HepG2 (cell line): ENCODE results near the gene CCDC116. TPM values are rescaled to one million over a fixed set of nuclear protein-coding genes. Genes with fewer than 3 reads are reported as not detected.

ENCODE experiments used
- ATAC-seq: fragments of 200-7000 bp; cut with Tn5 transposase; 3 replicates; pipeline ENCODE4 v1.9.1; 2020; ENCODE audit warnings: mild to moderate bottlenecking, moderate library complexity
- BruUV-seq: library from RNA; stranded (reverse); fragments of 400-500 nt; replicated peaks from 2 replicates; lab custom pipeline; 2021; lab: Mats Ljungman, UMichigan
- CTCF ChIA-PET: fragments of 300-600 bp; formaldehyde crosslinking; extraction: SDS; loops from one replicate; lab custom pipeline; 2021; ENCODE audit warnings: low total read pairs, inconsistent platforms, low intra/inter-chr PET ratio; lab: Yijun Ruan, JAX
- POLR2A ChIA-PET: fragments of 350-600 bp; sonication (Branson Sonifier 250); formaldehyde crosslinking; loops from one replicate; lab custom pipeline; 2020; ENCODE audit warnings: antibody characterized with exemption, inconsistent platforms; lab: Yijun Ruan, JAX
- DNase-seq: peaks from one replicate; pipeline ENCODE4 v3.0.0-alpha.2; 2015; ENCODE audit warnings: low spot score
- FAIRE-seq: peaks from 3 replicates; lab custom pipeline; 2011; peaks lifted over from hg19 to GRCh38; lab: Jason Lieb, UNC
- H2AFZ ChIP-seq: one replicate; pipeline ENCODE4 v1.6.1; 2011; ENCODE audit warnings: low read length, inconsistent platforms
- H3K27ac ChIP-seq: fragments of 300-600 bp; 3 replicates; pipeline ENCODE4 v1.8.0; 2011; ENCODE audit warnings: mixed run types, mild to moderate bottlenecking, mixed read lengths, low read length, inconsistent platforms; ENCODE audit not compliant: insufficient read depth; ENCODE audit errors: extremely low read length
- H3K27me3 ChIP-seq, 2 experiments: fragments of 200-600 bp in 1 of 2; 2 replicates in 1 of 2; 3 replicates in 1 of 2; pipeline versions ENCODE4 v1.6.0 to v1.8.0; 2011; ENCODE audit warnings: low read length in 2 of 2, mild to moderate bottlenecking in 2 of 2, moderate library complexity in 2 of 2, inconsistent platforms in 1 of 2; ENCODE audit not compliant: insufficient read depth in 2 of 2, control insufficient read depth in 1 of 2
- H3K36me3 ChIP-seq, 2 experiments: fragments of 200-600 bp in 1 of 2; replicated peaks in 1 of 2; 2 replicates in 1 of 2; 3 replicates in 1 of 2; pipeline versions ENCODE4 v1.5.1 to v1.8.0; 2011; ENCODE audit warnings: low read length in 2 of 2, inconsistent platforms in 1 of 2; ENCODE audit not compliant: insufficient read depth in 2 of 2, control insufficient read depth in 1 of 2
- H3K4me1 ChIP-seq: 2 replicates; pipeline ENCODE4 v1.5.1; 2012; ENCODE audit warnings: low read length, inconsistent platforms; ENCODE audit not compliant: insufficient read depth
- H3K4me2 ChIP-seq: 2 replicates; pipeline ENCODE4 v1.6.0; 2011; ENCODE audit warnings: low read depth, low read length, inconsistent platforms
- H3K4me3 ChIP-seq, 3 experiments: fragments of 200-600 bp in 1 of 3; sonication (generic), shearing (Covaris generic) in 1 of 3; replicated peaks in 1 of 3; 2 replicates each; pipeline ENCODE4 v1.5.1; 2011 to 2016; ENCODE audit warnings: low read length in 3 of 3, inconsistent platforms in 2 of 3, low read depth in 2 of 3, mild to moderate bottlenecking in 2 of 3, control low read depth in 1 of 3, mixed read lengths in 1 of 3; ENCODE audit not compliant: insufficient read depth in 1 of 3
- H3K79me2 ChIP-seq: one replicate; pipeline ENCODE4 v1.6.1; 2011; ENCODE audit warnings: low read length, inconsistent platforms; ENCODE audit not compliant: insufficient read depth
- H3K9ac ChIP-seq: 2 replicates; pipeline ENCODE4 v1.6.0; 2011; ENCODE audit warnings: mild to moderate bottlenecking, low read depth, low read length, inconsistent platforms; ENCODE audit not compliant: insufficient read depth
- H3K9me3 ChIP-seq: 2 replicates; pipeline ENCODE4 v1.5.1; 2012; ENCODE audit warnings: mild to moderate bottlenecking, low read length
- H4K20me1 ChIP-seq: 2 replicates; pipeline ENCODE4 v1.6.0; 2011; ENCODE audit warnings: inconsistent platforms, mild to moderate bottlenecking, low read length, moderate library complexity; ENCODE audit not compliant: insufficient read depth
- ZBTB7B ChIP-seq: sonication (generic); formaldehyde crosslinking; IDR thresholded peaks from 2 replicates; pipeline ENCODE4 v1.4.0; 2020; ENCODE audit warnings: missing genetic modification reagents
- ZNF232 ChIP-seq: sonication (generic); formaldehyde crosslinking; IDR thresholded peaks from 2 replicates; pipeline ENCODE4 v1.4.0; 2020; ENCODE audit warnings: missing genetic modification reagents, borderline replicate concordance
- ZNF296 ChIP-seq: sonication (generic); formaldehyde crosslinking; conservative IDR thresholded peaks from 2 replicates; pipeline ENCODE4 v1.5.0; 2020; ENCODE audit warnings: mild to moderate bottlenecking, missing genetic modification reagents
- ZNF441 ChIP-seq: sonication (generic); formaldehyde crosslinking; IDR thresholded peaks from 2 replicates; pipeline ENCODE4 v1.7.0; 2021; ENCODE audit warnings: missing genetic modification reagents, borderline replicate concordance
- ZNF772 ChIP-seq: sonication (generic); formaldehyde crosslinking; IDR thresholded peaks from 2 replicates; pipeline ENCODE4 v1.5.0; 2020; ENCODE audit warnings: mild to moderate bottlenecking, missing genetic modification reagents
- ZNF850 ChIP-seq: sonication (generic); formaldehyde crosslinking; conservative IDR thresholded peaks from 2 replicates; pipeline ENCODE4 v1.9.0; 2021; ENCODE audit warnings: mild to moderate bottlenecking, missing genetic modification reagents
- ZSCAN12 ChIP-seq: sonication (generic); formaldehyde crosslinking; IDR thresholded peaks from 2 replicates; pipeline ENCODE4 v1.9.0; 2021; ENCODE audit warnings: mild to moderate bottlenecking, missing genetic modification reagents
- ZSCAN22 ChIP-seq: sonication (generic); formaldehyde crosslinking; IDR thresholded peaks from 2 replicates; pipeline ENCODE4 v1.4.0; 2020; ENCODE audit warnings: mild to moderate bottlenecking, missing genetic modification reagents
- WGBS: methylation state at CpG from one replicate; pipeline ENCODE4 v1.1.6; 2017; ENCODE audit warnings: low lambda C conversion rate; 5-methylcytosine and 5-hydroxymethylcytosine counted together
- in situ Hi-C: cut with HindIII; loops from 2 replicates; pipeline ENCODE4 v1.10.0; 2017; ENCODE audit warnings: low pct_unique_long_range_greater_than_20kb; ENCODE audit not compliant: extremely low pct_ligation_motif_present
- intact Hi-C: fragments of 100-400 bp; cut with micrococcal nuclease; formaldehyde crosslinking; loops from one replicate; pipeline ENCODE4 v1.10.0; 2022; ENCODE audit not compliant: unreplicated experiment
- polyA plus RNA-seq, 8 experiments: library from polyadenylated mRNA; depleted of rRNA in 3 of 8; stranded (reverse) in 7 of 8; unstranded in 1 of 8; fragments of >200 nt; fragmentation: Illumina TruSeq in 4 of 8; extraction: Trizol in 4 of 8; gene quantifications; 2 replicates each; pipeline versions ENCODE4 v1.2.1 to v1.2.3, GENCODE V29; 2011 to 2016; ENCODE audit warnings: low read depth in 4 of 8, missing spikeins in 1 of 8, mixed read lengths in 1 of 8; ENCODE audit not compliant: insufficient read depth in 1 of 8
- total RNA-seq, 5 experiments: library from RNA; depleted of rRNA; stranded (reverse); fragments of >200 nt; fragmentation: Illumina TruSeq; extraction: Trizol; gene quantifications; 2 replicates each; pipeline ENCODE4 v1.2.3, GENCODE V29; 2016; ENCODE audit warnings: low read depth in 1 of 5
- TF ChIP-seq, protein P1 (sequence below): sonication (generic); formaldehyde crosslinking; IDR thresholded peaks from 2 replicates; pipeline ENCODE4 v1.9.0; 2021; ENCODE audit warnings: mild to moderate bottlenecking, missing genetic modification reagents
- TF ChIP-seq, protein P2 (sequence below): sonication (generic); formaldehyde crosslinking; IDR thresholded peaks from 2 replicates; pipeline ENCODE4 v1.4.0; 2020; ENCODE audit warnings: missing genetic modification reagents
- TF ChIP-seq, protein P3 (sequence below): IDR thresholded peaks from 2 replicates; pipeline ENCODE4 v1.6.1; 2016; ENCODE audit warnings: missing compliant biosample characterization, missing genetic modification reagents, borderline replicate concordance
- TF ChIP-seq, protein P4 (sequence below): sonication (generic); formaldehyde crosslinking; IDR thresholded peaks from 2 replicates; pipeline ENCODE4 v1.5.0; 2020; ENCODE audit warnings: missing genetic modification reagents, mild to moderate bottlenecking, borderline replicate concordance

CCDC116 gene
- total and polyA plus RNA-seq, 2 of the 13 experiments (the other 11 are each of a cell fraction or from before 2014, with no cell fraction given): 0.15 to 0.33 TPM

DNA sequence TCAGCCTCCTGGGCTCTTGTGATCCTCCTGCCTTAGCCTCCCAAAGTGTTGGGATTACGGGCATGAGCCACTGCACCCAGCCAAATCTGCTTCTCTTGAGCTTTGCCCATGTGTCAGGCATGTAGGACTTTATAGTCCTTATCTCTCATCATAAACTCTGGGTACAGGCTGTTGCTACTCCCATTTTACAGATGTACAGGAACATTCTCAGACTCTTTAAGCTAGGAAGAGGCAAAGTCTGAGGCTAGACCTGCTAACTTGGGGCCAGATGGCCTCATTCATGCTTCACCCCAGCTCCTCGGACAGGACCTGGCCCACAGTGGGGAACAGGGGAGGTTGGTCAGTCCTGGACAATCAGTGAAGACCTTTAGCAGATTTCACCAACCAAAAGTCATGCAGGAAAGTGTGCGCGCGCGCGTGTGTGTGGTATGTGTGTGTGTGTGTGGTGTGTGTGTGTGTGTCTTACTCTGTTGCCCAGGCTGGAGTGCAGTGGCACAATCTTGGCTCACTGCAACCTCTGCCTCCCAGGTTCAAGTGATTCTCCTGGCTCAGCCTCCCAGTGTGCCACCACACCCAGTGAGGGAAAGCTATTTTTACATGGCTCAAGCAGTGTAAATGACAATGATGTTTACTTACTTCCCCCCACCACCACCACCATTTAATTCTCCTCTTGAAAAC, 26.5 kb upstream of the CCDC116 start (continued):
- TF ChIP-seq, protein P1, sequence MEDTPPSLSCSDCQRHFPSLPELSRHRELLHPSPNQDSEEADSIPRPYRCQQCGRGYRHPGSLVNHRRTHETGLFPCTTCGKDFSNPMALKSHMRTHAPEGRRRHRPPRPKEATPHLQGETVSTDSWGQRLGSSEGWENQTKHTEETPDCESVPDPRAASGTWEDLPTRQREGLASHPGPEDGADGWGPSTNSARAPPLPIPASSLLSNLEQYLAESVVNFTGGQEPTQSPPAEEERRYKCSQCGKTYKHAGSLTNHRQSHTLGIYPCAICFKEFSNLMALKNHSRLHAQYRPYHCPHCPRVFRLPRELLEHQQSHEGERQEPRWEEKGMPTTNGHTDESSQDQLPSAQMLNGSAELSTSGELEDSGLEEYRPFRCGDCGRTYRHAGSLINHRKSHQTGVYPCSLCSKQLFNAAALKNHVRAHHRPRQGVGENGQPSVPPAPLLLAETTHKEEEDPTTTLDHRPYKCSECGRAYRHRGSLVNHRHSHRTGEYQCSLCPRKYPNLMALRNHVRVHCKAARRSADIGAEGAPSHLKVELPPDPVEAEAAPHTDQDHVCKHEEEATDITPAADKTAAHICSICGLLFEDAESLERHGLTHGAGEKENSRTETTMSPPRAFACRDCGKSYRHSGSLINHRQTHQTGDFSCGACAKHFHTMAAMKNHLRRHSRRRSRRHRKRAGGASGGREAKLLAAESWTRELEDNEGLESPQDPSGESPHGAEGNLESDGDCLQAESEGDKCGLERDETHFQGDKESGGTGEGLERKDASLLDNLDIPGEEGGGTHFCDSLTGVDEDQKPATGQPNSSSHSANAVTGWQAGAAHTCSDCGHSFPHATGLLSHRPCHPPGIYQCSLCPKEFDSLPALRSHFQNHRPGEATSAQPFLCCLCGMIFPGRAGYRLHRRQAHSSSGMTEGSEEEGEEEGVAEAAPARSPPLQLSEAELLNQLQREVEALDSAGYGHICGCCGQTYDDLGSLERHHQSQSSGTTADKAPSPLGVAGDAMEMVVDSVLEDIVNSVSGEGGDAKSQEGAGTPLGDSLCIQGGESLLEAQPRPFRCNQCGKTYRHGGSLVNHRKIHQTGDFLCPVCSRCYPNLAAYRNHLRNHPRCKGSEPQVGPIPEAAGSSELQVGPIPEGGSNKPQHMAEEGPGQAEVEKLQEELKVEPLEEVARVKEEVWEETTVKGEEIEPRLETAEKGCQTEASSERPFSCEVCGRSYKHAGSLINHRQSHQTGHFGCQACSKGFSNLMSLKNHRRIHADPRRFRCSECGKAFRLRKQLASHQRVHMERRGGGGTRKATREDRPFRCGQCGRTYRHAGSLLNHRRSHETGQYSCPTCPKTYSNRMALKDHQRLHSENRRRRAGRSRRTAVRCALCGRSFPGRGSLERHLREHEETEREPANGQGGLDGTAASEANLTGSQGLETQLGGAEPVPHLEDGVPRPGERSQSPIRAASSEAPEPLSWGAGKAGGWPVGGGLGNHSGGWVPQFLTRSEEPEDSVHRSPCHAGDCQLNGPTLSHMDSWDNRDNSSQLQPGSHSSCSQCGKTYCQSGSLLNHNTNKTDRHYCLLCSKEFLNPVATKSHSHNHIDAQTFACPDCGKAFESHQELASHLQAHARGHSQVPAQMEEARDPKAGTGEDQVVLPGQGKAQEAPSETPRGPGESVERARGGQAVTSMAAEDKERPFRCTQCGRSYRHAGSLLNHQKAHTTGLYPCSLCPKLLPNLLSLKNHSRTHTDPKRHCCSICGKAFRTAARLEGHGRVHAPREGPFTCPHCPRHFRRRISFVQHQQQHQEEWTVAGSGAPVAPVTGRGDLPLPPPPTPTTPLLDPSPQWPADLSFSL: no peak
- no peak for TF ChIP-seq ZBTB7B (CRISPR knock-in tag)
- no peak for TF ChIP-seq ZNF441

DNA sequence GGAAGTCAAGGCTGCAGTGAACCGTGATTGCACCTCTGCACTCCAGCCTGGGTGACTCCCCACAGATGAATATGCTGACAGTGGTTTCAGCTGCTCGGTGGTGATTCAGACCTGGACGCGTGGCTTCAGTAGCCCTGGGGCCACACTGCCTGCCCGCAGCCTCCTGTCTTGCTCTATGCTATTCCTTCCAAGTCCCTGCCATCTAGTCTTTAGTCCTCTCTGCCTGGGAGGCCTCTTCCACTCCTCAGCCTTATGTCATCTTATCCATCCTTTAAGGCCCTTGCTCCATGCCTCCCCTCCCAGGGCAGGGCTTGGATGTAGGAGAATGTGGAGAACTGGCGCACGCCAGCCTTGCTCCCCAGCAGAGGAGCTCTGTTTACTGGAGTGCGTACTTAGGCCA, 25.8 kb upstream of the CCDC116 start:
- Histone ChIP-seq H3K27ac (no peak overlapping the region), H3K79me2 (peaks cover 66% of the 10 kb centered on the region), H3K27me3 (no peaks in the 10 kb centered on the region), H4K20me1 (peaks cover 17% of the 10 kb centered on the region), H3K4me2 (no peak overlapping the region), H3K4me1 (no peaks in the 10 kb centered on the region), H3K4me3 (no peak overlapping the region), H3K9me3 (no peaks in the 10 kb centered on the region), H2AFZ (no peak overlapping the region), H3K36me3 (peaks cover 11 to 46% of the 10 kb centered on the region in 2 experiments), H3K9ac (no peak overlapping the region)
- intact Hi-C loops (no loop called here), in situ Hi-C loops (no loop called here)
- no peak for FAIRE-seq
- WGBS: 90% methylated on average over 6 of the region's 8 CpGs
- ChIA-PET POLR2A (interaction anchor here (0.6 kb wide), 1 partner anchor 39 kb away, joined by 3 read pairs; no protein-coding TSS in a partner anchor), CTCF (no interaction called here)
- ATAC-seq: no peak; the same call in 2 of the 3 replicates
- DNase-seq: no peak
- no TSS peak for BruUV-seq
- TF ChIP-seq ZNF296 (CRISPR knock-in tag) (no peak), ZNF850 (CRISPR knock-in tag) (no peak), ZSCAN22 (CRISPR knock-in tag) (no peak), ZNF772 (CRISPR knock-in tag) (no peak), ZSCAN12 (CRISPR knock-in tag) (no peak), ZNF232 (CRISPR knock-in tag) (no peak)
- TF ChIP-seq, protein P2, sequence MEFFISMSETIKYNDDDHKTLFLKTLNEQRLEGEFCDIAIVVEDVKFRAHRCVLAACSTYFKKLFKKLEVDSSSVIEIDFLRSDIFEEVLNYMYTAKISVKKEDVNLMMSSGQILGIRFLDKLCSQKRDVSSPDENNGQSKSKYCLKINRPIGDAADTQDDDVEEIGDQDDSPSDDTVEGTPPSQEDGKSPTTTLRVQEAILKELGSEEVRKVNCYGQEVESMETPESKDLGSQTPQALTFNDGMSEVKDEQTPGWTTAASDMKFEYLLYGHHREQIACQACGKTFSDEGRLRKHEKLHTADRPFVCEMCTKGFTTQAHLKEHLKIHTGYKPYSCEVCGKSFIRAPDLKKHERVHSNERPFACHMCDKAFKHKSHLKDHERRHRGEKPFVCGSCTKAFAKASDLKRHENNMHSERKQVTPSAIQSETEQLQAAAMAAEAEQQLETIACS (CRISPR knock-in tag): no peak
- TF ChIP-seq, protein P3, sequence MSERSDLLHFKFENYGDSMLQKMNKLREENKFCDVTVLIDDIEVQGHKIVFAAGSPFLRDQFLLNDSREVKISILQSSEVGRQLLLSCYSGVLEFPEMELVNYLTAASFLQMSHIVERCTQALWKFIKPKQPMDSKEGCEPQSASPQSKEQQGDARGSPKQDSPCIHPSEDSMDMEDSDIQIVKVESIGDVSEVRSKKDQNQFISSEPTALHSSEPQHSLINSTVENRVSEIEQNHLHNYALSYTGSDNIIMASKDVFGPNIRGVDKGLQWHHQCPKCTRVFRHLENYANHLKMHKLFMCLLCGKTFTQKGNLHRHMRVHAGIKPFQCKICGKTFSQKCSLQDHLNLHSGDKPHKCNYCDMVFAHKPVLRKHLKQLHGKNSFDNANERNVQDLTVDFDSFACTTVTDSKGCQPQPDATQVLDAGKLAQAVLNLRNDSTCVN: no peak
- TF ChIP-seq, protein P4, sequence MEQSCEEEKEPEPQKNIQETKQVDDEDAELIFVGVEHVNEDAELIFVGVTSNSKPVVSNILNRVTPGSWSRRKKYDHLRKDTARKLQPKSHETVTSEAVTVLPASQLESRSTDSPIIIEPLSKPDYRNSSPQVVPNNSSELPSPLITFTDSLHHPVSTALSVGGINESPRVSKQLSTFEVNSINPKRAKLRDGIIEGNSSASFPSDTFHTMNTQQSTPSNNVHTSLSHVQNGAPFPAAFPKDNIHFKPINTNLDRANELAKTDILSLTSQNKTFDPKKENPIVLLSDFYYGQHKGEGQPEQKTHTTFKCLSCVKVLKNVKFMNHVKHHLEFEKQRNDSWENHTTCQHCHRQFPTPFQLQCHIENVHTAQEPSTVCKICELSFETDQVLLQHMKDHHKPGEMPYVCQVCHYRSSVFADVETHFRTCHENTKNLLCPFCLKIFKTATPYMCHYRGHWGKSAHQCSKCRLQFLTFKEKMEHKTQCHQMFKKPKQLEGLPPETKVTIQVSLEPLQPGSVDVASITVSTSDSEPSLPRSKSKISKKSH (CRISPR knock-in tag): no peak
